Natural killer cell (primary cell): ENCODE results near the gene MAB21L3. TPM values are rescaled to one million over a fixed set of nuclear protein-coding genes. Genes with fewer than 3 reads are reported as not detected.

Source experiments
- ATAC-seq, 3 donors: fragments of 150-1000 bp in 2 of 3; fragments of 200-7000 bp in 1 of 3; cut with Tn5 transposase; 1 replicate in 1 of 3; 2 replicates in 2 of 3; pipeline ENCODE4 v1.10.0; 2021; ENCODE audit warnings: mild to moderate bottlenecking in 2 of 3, moderate library complexity in 2 of 3
- DNase-seq, 2 donors: peaks; one replicate each; pipeline versions ENCODE4 v3.0.0 to v3.0.0-alpha.2; 2013 to 2021; ENCODE audit warnings: mixed read lengths in 1 of 2
- H3K27ac ChIP-seq: one replicate; pipeline ENCODE4 v1.5.1; 2013; ENCODE audit warnings: mild to moderate bottlenecking, low read length
- H3K27me3 ChIP-seq: one replicate; pipeline ENCODE4 v1.6.1; 2013; ENCODE audit warnings: low read length; ENCODE audit not compliant: control insufficient read depth, insufficient read depth
- H3K36me3 ChIP-seq: one replicate; pipeline ENCODE4 v1.6.1; 2013; ENCODE audit warnings: low read length; ENCODE audit not compliant: control insufficient read depth, insufficient read depth
- H3K4me1 ChIP-seq: one replicate; pipeline ENCODE4 v1.6.1; 2013; ENCODE audit warnings: low read length; ENCODE audit not compliant: control insufficient read depth, insufficient read depth
- H3K4me3 ChIP-seq: one replicate; pipeline ENCODE4 v1.5.1; 2013; ENCODE audit warnings: low read length
- H3K9me3 ChIP-seq: one replicate; pipeline ENCODE4 v1.6.1; 2013; ENCODE audit warnings: low read length; ENCODE audit not compliant: control insufficient read depth, insufficient read depth
- H3K27ac Mint-ChIP-seq, 2 donors: one replicate each; pipeline ENCODE4 v1.8.0; 2022; ENCODE audit warnings: mild to moderate bottlenecking in 2 of 2, mixed read lengths in 2 of 2, moderate library complexity in 1 of 2
- H3K27me3 Mint-ChIP-seq, 2 donors: one replicate each; pipeline ENCODE4 v1.8.0; 2022; ENCODE audit warnings: low read depth in 2 of 2, mixed read lengths in 2 of 2
- H3K36me3 Mint-ChIP-seq: one replicate; pipeline ENCODE4 v1.8.0; 2022; ENCODE audit warnings: mixed read lengths
- H3K4me1 Mint-ChIP-seq, 2 donors: one replicate each; pipeline ENCODE4 v1.8.0; 2022; ENCODE audit warnings: mixed read lengths in 2 of 2
- H3K4me3 Mint-ChIP-seq: one replicate; pipeline ENCODE4 v1.8.0; 2022; ENCODE audit warnings: mild to moderate bottlenecking, moderate library complexity, mixed read lengths
- H3K9me3 Mint-ChIP-seq, 2 donors: one replicate each; pipeline ENCODE4 v1.8.0; 2022; ENCODE audit warnings: mixed read lengths in 2 of 2
- CTCF ChIP-seq: fragments of 200-600 bp; IDR thresholded peaks from one replicate; pipeline ENCODE4 v1.8.0; 2022; ENCODE audit warnings: antibody characterized with exemption
- WGBS: methylation state at CpG from one replicate; pipeline ENCODE4 v1.1.7; 2013; ENCODE audit warnings: missing lambda C conversion rate; ENCODE audit not compliant: insufficient coverage; 5-methylcytosine and 5-hydroxymethylcytosine counted together
- intact Hi-C: fragments of 100-400 bp; cut with micrococcal nuclease; formaldehyde crosslinking; loops from one replicate; pipeline ENCODE4 v1.14.2; 2022
- total RNA-seq, 4 donors: library from RNA; stranded (reverse); fragments of 120-200 nt in 1 of 4; gene quantifications; one replicate each; pipeline versions ENCODE4 v1.2.3 to v1.2.4, GENCODE V29; 2013 to 2022

The MAB21L3 gene
- total RNA-seq, 3 donors from 2014 or later (not counting 1 experiment from before 2014, with no cell fraction given), result not detected

- no peak for ATAC-seq
- TF ChIP-seq CTCF, result no peak
- Mint-ChIP-seq H3K9me3 (no peaks in the 10 kb centered on the region), H3K27me3 (no peaks in the 10 kb centered on the region), H3K4me1 (peaks cover 18 to 19% of the 10 kb centered on the region in 2 donors), H3K4me3 (no peak overlapping the region), H3K27ac (no peak overlapping the region), H3K36me3 (no peaks in the 10 kb centered on the region)
- 69% methylated on average over 1 of the region's 2 CpGs for WGBS
- Histone ChIP-seq H3K27ac (no peak overlapping the region), H3K36me3 (no peaks in the 10 kb centered on the region), H3K9me3 (no peaks in the 10 kb centered on the region), H3K4me3 (no peak overlapping the region), H3K27me3 (no peaks in the 10 kb centered on the region), H3K4me1 (peaks cover 18% of the 10 kb centered on the region)
- intact Hi-C loops, result no loop called here
- DNase-seq, result no peak
Measured at GRCh38 chr1:116164150-116164549, 53.0 kb downstream of the MAB21L3 start.

- Mint-ChIP-seq H3K4me1 (peaks cover 21% of the 10 kb centered on the region in 2 donors), H3K27me3 (no peaks in the 10 kb centered on the region), H3K36me3 (no peaks in the 10 kb centered on the region), H3K9me3 (no peaks in the 10 kb centered on the region), H3K4me3 (no peak overlapping the region), H3K27ac (no peak overlapping the region)
- H3K36me3 ChIP-seq, result no peaks in the 10 kb centered on the region
- no peak overlapping the region for H3K27ac ChIP-seq
- 79% methylated on average over 4 of the region's 4 CpGs for WGBS
- intact Hi-C loops, result no loop called here
- H3K4me3 ChIP-seq, result no peak overlapping the region
- DNase-seq (no peak), ATAC-seq (no peak)
- no peaks in the 10 kb centered on the region for H3K27me3 ChIP-seq
- no peak for TF ChIP-seq CTCF
- peaks cover 18% of the 10 kb centered on the region for H3K4me1 ChIP-seq
- H3K9me3 ChIP-seq, result no peaks in the 10 kb centered on the region
Measured at GRCh38 chr1:116164604-116165368, 53.6 kb downstream of the MAB21L3 start.

DNA sequence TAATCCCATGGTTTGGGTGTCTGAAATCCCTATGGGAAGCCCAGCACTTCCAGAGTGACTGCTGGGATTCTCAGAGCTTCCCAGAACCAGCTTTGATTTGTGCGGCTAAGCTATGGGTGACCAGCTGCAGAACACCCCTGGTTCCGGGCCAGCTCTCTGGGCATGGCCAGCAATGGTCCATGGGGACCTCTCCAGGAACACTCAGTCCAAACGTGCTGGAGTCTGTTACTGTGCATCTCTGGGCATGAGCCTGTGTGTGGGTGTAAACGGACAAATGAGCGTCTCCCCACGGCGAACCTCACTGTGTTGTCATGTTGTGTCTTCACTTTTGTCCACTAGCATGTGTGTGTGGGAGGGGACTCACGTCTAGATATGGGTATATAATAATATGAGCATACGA, 54.4 kb downstream of the MAB21L3 start:
- Histone ChIP-seq H3K27me3 (no peaks in the 10 kb centered on the region), H3K4me1 (peaks cover 18% of the 10 kb centered on the region), H3K4me3 (no peak overlapping the region), H3K36me3 (no peaks in the 10 kb centered on the region), H3K9me3 (no peaks in the 10 kb centered on the region), H3K27ac (no peak overlapping the region)
- Mint-ChIP-seq H3K9me3 (no peaks in the 10 kb centered on the region), H3K4me1 (peaks cover 21% of the 10 kb centered on the region in 2 donors), H3K36me3 (no peaks in the 10 kb centered on the region), H3K27ac (no peak overlapping the region), H3K4me3 (no peak overlapping the region), H3K27me3 (no peaks in the 10 kb centered on the region)
- no peak for ATAC-seq
- 90% methylated on average over 9 of the region's 9 CpGs for WGBS
- DNase-seq, result no peak
- TF ChIP-seq CTCF, result no peak
- intact Hi-C loops, result no loop called here
